HG02870 (cell line): ENCODE results near the gene ZNF511.
"Not testable (repeated sequence)": the region's sequence is repeated elsewhere in the genome, so short reads cannot be mapped to it uniquely, and the experiment has no call there.

ENCODE experiments used
- ATAC-seq: cut with Tn5 transposase; IDR thresholded peaks from one replicate; pipeline ENCODE4 v1.9.1; 2021; ENCODE audit warnings: mild to moderate bottlenecking, moderate library complexity; ENCODE audit not compliant: unreplicated experiment

Gene ZNF511

GRCh38 chr10:133308421-133309099 is at the start of gene ZNF511, which contains the start of gene TUBGCP2:
Gene ZNF511 (plus strand): TSS chr10:133308914. CDS start chr10:133308944, 30 bp downstream.
Gene TUBGCP2 (minus strand): TSS chr10:133308872. CDS start chr10:133302941, 5,931 bp downstream.
- ATAC-seq: peak; percentile 68

GRCh38 chr10:133259602-133259989 is 49.1 kb upstream of the ZNF511 start:
- no peak for ATAC-seq

- ATAC-seq: peak; percentile 36
Observed at GRCh38 chr10:133260895-133261725, 47.6 kb upstream of the ZNF511 start.

GRCh38 chr10:133261726-133262325 is 46.9 kb upstream of the ZNF511 start:
- ATAC-seq: peak; percentile 47

- no peak for ATAC-seq
Observed at GRCh38 chr10:133262696-133263095, 46.0 kb upstream of the ZNF511 start.

GRCh38 chr10:133263674-133264073 is 45.0 kb upstream of the ZNF511 start:
- ATAC-seq: no peak

GRCh38 chr10:133264461-133264860 is 44.3 kb upstream of the ZNF511 start:
- no peak for ATAC-seq

GRCh38 chr10:133265052-133265451 is 43.7 kb upstream of the ZNF511 start:
- not testable (repeated sequence) for ATAC-seq

- ATAC-seq: no peak
Observed at GRCh38 chr10:133266056-133266795, 42.5 kb upstream of the ZNF511 start.

- ATAC-seq: no peak
Observed at GRCh38 chr10:133267293-133267692, 41.4 kb upstream of the ZNF511 start.

- no peak for ATAC-seq
Observed at GRCh38 chr10:133267829-133268228, 40.9 kb upstream of the ZNF511 start.

- ATAC-seq: no peak
Observed at GRCh38 chr10:133268532-133268931, 40.2 kb upstream of the ZNF511 start.

GRCh38 chr10:133269367-133269766 is 39.3 kb upstream of the ZNF511 start:
- no peak for ATAC-seq

- no peak for ATAC-seq
Observed at GRCh38 chr10:133270204-133270603, 38.5 kb upstream of the ZNF511 start.

- no peak for ATAC-seq
Observed at GRCh38 chr10:133270773-133271297, 37.9 kb upstream of the ZNF511 start.

GRCh38 chr10:133271521-133272300 is 37.0 kb upstream of the ZNF511 start:
- ATAC-seq: no peak

- no peak for ATAC-seq
Observed at GRCh38 chr10:133272301-133272963, 36.3 kb upstream of the ZNF511 start.

GRCh38 chr10:133272964-133273420 is 35.7 kb upstream of the ZNF511 start:
- no peak for ATAC-seq

- no peak for ATAC-seq
Observed at GRCh38 chr10:133273534-133274143, 35.1 kb upstream of the ZNF511 start.
